CD4-positive, alpha-beta T cell treated with Interleukin-17A for 1 hour (primary cell): ENCODE measurements around the gene ITM2B.

Experiments
- DNase-seq: peaks from one replicate; pipeline ENCODE4 v3.0.0-alpha.2; 2020

Gene ITM2B

DNA sequence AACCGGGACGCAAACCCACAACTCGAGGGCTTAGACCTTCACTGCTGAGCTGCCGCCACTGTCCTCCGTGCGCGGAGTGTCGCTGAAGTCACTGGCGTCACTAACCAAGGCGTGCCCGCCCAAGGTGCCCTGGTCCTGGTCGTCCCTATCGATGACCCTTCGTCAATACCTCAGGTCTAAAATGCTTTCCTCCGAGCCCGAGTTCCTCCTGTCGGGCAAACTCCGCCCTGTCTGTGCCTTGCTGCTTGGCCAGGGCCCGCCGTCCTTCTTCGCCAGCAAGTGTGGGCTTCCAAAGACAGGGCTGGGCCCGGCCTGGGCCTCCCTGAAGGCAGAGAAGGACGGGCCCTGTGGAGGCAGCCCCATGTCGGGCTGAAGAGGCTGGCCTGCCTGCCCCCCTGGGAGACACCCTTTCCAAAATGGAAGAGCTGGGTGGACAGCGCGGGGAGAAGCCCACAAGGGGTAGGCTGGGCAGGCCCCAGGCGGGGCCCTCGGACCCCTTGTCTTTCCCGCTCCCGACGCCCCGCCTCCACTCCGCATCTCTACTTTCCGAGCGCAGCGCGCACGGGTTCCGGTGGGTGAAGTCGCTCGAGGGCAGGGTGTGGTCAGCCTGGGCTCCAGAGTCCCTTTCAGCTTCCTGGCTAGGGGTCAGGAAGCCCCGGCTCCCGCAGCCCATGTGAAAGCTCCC, 84.0 kb downstream of the ITM2B start:
- DNase-seq = no peak

DNA sequence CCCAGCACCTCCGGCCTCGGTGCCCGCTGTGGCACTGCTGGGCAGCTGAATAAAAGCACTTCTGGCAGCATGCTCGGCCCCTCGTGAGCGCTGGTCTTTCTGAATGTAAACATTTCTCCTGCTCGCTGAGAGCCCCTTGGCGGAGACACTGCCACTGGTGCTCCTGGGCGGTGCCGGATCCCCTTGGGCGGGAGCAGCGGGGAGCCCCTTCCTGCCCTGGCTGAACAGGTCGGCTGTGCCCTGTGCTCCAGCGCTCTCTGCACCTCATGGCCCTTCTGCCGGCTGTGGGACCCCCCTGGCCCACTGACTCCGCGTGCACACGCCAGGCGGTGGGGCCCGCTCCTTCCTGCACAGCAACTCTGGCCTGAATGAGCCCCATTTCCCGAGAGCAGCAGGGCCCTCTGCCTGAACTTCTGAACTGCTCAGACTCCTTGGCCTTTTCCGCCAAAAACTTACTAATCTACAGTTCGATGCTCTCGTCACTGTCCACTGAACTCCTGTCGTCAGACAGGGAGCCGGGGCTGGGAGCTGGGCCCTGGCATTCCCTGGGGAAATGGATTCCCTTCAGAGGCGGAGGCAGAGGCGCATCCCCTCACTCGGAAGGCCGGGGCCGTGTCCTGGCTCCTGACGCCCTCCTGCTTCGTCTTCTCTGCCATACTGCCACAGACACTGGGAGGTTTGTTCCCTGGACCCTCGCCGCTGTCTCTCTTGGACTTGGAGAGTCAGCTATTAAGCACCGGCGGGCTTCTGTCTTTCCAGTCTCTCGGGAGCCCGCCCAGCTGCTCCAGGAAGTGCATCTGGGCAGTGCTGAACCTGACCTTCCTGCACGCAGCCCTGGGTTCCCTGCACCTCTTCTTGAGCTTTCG, 84.7 kb downstream of the ITM2B start:
- no peak for DNase-seq

DNA sequence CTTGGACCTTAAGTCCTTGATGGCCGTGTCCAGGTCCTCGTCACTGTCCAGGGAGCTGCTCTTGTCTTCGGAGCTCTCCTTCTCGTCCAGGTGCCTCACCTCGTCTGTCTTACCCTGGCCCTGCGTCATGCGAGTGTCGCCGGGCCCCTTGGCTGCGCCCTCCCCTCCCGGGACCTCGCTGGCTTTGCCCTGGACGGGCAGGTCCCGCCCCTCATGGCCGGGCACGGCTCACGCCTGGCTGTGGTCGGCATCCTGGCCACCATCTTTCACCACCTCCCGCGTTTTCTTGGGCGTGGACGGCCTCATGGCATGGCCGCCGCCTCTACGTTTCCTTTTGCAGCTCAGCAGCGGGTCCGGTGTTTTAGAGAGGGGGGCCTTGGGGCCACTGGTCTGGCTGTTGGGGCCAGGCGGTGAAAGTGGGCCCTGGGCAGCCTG, 85.4 kb downstream of the ITM2B start:
- no peak for DNase-seq

DNA sequence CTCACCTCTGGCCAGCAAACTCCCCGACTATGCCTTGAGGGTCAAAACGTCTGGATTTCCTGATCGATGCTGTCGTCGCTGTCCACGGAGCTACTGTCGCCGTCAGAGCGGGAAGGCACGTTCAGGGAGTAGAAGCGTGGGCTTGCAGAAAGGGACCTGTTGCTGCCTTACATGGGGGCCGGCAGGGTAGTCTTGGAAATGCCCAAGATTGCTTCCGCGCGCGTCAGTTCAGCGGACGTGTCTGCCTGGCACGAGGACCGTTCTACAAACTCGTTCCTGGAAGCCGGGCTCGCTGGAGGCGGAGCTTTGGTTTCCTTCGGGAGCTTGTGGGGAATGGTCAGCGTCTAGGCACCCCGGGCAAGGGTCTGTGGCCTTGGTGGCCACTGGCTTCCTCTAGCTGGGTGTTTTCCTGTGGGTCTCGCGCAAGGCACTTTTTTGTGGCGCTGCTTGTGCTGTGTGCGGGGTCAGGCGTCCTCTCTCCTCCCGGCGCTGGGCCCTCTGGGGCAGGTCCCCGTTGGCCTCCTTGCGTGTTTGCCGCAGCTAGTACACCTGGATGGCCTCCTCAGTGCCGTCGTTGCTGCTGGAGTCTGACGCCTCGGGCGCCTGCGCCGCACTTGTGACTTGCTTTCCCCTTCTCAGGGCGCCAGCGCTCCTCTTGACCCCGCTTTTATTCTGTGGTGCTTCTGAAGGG, 86.0 kb downstream of the ITM2B start:
- no peak for DNase-seq
